GM18505 (cell line): ENCODE data around the gene KRT15.

Source experiments
- ATAC-seq: cut with Tn5 transposase; IDR thresholded peaks from one replicate; pipeline ENCODE4 v1.9.1; 2021; ENCODE audit not compliant: unreplicated experiment
- POLR2A ChIP-seq: IDR thresholded peaks from 4 replicates; pipeline ENCODE4 v1.6.1; 2011; ENCODE audit warnings: borderline replicate concordance; ENCODE audit not compliant: insufficient read depth, insufficient read length; ENCODE audit errors: extremely low read depth

KRT15 gene

DNA sequence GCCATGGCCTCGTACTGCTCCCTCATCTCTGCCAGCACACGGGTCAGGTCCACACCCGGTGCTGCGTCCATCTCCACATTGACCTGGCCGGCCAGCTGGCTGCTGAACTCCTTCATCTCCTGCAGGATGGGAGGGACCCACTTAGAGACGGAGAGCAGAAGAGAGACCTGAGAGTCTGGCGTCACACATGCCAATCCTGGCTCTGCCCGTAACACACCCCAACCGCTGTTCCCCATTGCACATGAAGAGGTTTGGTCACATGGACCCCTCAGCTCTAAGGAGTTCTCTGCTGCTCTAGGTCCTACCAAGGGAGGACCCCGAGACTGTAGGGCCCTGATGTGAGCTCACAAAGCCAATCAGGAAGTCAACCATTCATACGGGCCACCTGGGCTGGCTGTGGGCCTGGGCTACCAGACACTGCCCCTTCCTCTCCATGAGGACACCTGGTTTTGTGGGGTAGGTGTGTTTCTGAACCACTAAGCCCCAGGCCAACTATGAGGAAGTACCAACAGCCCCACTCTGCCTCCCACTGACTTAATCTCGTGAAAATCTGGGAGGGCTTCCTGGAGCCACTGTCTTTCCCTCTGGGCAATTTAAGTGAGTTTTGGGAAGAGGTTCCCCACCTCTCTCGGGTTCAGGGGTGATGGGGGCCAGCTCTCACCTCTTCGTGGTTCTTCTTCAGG lies 2.4 kb downstream of the KRT15 start:
- TF ChIP-seq POLR2A, result no peak
- no peak for ATAC-seq

DNA sequence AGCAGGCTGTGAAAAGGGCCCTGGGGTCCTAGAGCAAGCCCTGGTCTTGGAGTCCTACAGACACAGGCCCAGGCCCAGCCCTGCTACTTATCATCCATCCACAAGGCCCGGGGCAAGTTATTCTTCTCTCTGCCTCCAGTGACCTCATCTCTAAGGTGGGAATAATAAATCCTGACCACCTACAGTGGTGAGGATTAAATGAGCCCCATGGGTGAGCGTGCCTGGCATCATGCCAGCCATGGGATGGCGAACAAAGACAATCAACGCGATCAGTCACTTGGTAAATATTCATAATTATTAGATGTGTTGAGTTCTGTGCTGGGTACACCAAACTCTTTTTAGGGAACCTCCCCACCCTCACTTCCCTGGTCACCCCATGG lies 5.5 kb downstream of the KRT15 start:
- no peak for TF ChIP-seq POLR2A
- no peak for ATAC-seq

DNA sequence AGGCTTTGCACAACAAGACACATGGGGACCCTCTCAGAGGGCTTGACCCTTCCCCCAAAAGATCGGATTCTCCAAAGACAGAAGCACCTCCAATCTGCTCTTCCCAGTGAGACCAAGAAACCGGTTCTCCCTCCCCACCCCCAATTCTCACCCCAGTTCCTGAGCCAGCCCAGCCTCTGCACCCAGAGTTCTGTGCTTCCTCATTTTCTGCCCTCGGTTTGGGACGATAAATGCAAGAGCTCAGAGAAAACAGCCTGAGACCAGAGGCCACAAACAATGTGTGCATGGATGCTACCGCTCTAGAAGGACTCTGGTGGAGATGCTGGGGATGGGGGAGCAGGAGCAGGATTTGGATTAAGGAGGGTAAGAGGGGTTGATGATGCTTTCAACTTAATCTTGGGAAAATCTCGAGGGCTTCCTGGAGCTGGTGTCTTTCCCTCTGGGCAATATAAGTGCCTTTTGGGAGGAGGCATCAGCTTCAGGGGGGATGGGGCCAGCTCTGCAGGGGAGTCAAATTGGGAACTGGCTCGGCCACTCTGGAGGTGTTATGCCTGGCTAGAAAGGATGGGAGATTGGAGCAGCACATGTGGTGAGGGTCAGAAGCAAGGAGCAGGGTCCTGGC lies 6.0 kb downstream of the KRT15 start:
- no peak for ATAC-seq
- TF ChIP-seq POLR2A, result no peak

DNA sequence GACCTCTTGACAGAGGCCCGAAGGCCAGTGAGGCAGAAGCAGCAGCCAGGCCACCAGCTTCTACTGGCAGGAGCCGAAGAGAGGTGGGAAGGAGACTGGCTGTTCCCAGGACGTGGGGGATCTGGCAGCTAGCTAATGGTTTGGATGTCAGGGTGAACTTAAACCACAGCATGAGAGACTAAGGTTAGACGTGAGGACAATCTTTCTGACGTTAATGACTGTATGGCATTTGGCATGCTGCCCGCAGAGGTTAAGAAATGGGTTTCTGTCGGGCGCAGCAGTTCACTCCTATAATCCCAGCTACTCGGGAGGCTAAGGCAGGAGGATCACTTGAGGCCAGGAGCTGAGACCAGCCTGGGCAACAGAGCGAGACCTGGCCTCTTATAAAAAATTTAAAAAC lies 7.0 kb downstream of the KRT15 start:
- no peak for ATAC-seq

DNA sequence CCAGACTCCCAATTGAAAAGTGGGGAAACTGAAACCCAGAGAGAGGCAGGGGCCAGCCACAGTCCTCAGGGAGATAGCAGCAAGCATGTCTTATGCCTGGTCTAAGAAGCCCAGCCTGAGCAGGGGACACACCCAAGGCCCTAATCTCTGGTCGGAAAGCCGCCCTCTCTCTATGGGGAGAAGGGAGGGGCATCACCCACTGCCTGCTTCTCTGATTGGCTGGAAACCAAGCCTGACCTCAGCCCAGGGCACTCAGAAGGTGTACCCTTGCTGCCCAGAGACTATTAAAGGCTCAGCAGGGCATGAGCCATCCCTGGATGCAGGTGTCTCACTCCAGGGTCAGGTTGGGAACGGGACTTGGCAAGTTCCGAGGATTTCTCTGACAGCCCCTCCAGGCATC lies 7.6 kb downstream of the KRT15 start:
- no peak for TF ChIP-seq POLR2A
- ATAC-seq, result no peak

More for the DNA sequence above, 7.0 kb downstream of the KRT15 start:
- no peak for TF ChIP-seq POLR2A

DNA sequence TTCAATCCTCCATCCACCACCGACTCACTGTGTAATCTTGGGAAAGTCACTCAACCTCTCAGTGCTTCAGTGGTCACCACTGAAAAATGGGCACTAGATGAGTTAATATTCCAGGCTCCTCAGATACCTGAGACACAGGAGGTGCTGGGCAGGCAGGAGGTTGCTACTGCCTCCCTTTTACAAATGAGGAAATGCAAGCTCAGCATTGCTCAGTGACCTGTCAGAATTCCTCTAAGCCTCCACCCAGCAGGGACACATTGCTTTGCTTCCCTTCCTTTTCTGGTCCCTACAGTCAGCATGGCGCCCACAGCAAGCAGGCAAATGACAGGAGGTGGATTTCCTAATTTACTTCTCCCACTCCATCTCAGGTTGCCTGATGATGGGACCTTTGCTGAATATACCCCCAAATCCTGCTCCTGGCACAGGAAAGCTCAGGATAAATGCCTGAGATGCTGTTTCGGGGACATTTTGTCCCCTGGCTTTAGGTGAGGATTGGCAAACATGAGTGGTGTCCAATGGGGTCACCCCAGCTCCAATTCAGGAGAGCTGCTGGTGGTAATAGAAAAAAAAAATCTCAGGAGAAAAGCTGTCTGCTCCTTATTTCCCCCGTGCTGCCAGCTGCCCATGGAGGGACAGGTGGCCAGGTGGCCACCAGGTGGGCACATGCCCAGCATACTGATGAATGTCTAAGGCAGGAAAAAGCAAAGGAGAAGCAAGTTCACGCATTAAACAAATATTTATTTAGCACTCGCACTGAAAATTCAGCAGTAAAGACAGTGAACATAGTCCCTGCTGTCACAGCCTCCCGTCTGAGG lies 8.2 kb downstream of the KRT15 start:
- no peak for TF ChIP-seq POLR2A
- no peak for ATAC-seq

DNA sequence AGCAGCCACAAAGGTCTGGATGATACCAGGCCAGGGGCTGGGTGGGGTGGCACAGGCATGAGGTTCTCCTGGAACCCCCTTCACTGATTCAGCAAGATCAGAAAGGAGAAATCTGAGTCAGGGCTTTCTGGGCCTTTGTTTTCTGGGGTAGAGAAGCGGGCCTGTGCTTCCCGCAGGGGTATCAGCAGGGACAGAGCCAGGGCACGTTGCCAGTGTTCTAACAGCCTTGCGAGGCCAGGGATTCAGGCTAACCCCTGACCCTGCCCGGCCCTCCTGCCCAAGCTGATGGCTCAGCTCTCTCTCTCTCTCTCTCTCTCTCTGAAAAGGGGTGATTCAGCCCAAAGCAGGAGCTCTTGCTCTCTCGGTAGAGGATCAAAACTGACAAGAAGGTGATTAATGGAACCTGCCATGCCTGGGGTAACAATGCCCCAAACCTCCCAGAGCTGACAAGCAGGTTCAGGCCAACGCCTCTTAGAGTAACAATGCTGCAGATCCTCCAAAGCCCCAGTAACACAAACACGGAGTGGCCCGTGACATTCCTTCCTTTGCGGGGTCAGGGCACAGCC lies 11.3 kb downstream of the KRT15 start:
- TF ChIP-seq POLR2A, result no peak
- no peak for ATAC-seq

DNA sequence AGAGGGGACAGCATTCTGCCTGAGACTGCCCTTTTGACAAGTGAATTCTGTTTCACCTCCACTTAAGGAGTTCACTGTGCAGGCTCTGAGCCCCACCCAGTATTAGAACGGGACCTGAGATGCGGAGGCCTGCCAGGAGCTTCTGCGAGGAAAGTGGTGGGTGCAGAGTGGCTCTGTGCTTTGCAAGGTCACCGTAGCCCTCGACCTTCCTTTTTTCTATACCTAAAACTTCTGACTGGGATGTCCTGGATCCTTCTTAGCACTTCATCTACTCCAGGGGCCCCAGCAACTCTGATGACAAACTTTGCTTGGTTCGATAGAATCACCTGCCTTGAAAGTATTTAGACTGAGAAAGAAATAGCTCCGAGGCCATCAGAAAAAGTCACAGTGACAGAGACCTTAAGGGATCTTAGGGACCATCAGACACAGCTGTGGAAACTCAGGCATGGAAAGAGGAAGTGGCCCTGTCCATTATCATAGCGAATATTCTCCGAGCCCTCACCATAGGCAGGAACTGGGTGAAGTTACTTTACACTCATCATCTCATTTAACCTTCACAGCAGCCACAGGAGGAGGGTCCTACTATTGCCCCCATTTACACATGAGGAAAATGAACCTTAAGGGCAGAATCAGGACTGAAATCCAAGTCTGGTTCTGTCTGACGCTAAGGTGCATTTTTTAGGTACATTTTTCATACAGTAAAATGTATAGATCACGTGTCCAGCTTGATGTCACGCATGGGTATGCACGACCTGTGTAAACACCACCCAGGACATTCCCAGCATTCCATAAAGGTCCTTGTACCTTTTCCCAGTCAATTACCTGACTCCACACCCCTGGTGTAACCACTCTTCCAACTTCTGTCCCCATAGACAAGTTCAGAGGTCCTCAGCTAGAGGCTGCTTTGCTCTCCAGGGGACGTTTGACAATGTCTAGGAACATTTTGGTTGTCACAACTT lies 12.6 kb downstream of the KRT15 start:
- ATAC-seq, result no peak
- TF ChIP-seq POLR2A, result no peak

DNA sequence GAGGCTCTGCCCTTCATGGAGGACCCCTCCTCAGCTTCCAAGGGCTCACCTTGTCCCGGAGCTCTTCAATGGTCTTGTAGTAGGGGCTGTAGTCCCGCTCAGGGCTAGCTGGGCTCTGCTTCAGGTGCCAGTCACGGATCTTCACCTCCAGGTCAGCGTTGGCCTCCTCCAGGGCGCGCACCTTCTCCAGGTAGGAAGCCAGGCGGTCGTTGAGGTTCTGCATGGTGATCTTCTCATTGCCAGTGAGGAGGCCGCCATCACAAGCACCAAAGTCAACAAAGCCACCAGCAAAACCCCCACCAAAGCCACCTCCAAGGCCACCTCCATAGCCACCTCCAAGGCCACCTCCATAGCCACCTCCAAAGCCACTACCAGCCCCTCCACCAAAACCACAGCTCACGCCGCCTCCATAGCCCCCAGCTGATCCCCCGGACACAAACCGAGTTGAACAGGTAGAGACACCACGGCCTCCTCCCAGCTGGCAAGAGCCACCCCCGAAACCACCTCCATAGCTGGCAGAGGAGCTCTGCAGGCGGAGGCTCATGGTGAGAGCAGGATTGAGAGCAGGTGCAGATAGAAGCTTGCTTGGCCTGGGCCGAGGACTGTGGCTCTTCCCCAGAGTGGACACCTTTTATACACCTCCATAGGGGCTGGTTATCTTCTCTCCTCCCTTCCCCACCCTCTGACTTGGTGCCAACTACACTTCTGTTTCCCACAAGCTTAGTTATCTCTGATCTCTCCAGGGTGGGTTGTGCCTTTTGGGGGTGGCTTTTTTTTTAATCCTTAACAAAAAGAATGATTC lies 13.5 kb downstream of the KRT15 start, which contains the start of gene KRT13:
KRT13 (minus strand) TSS at position 606 of the 802 bp plus-strand sequence; CDS start at position 544, 62 bp downstream.
- ATAC-seq, result no peak
- TF ChIP-seq POLR2A, result no peak

DNA sequence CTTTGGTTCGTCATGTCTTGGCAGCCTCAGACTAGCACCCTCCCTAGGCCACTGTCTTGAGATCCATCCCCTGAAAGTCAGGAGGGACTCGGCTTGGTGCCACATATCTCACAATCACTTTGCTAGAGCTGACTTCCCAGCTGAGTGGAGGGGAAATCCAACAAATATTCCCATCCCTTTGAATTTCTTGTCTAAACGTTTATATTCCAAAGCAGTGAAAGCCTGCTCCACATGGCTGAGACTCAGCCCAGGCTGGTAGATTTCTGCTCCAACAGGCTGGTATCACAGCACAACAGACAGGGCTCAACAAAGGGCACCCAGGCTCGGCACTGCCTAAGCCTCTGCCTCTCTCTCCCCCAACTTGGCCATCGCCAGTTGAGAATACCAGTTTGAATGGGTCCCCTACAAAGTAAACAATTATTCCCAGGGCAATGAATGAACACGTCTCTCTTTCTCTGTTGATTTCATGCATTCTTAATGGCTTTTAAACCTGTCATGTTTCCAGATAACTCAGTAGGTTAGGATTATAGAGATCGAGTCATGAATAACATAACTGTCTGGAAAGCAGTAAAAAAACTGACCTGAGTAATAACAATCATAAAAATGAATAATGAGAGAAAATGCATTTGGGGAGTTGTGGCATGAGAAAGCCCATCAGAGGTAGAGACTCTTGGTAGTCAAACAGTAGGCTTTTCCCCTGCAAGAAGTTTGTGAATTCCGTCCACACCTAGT lies 14.3 kb downstream of the KRT15 start:
- no peak for TF ChIP-seq POLR2A
- no peak for ATAC-seq

DNA sequence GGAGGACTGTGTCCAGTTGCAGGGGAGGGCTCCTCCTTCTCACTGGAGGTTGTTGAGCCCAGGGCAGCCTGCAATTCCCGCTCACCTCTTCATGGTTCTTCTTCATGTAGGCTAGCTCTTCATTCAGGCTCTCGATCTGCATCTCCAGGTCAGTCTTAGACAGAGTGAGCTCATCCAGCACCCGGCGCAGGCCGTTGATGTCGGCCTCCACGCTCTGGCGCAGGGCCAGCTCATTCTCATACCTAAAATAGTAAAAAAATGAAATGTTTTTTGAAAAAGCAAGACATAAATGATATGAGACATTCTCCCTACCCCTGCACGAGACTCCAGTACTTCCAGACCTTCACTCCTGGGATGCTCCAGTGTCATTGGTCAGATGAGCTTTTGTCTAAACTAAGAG lies 15.5 kb downstream of the KRT15 start:
- no peak for TF ChIP-seq POLR2A

More for the DNA sequence above, 15.5 kb downstream of the KRT15 start:
- no peak for ATAC-seq
